Measurements from ENCODE around the gene NR2F1-AS1. TPM values are rescaled to one million over a fixed set of nuclear protein-coding genes. Genes with fewer than 3 reads are reported as not detected.

The NR2F1-AS1 gene
- 10 to 100 TPM in 3 of 4 donors, 1 to 10 TPM in 1; 7.8 to 13.2 (median 11.8) TPM for total RNA-seq
- 10.3 TPM for polyA plus RNA-seq
- long read RNA-seq, donor 1, partial matches to known transcripts, result 0 of 11 reads
- long read RNA-seq, donor 1, other reads (novel, unspliced or antisense), result 10 of 11 reads
- long read RNA-seq, donor 2, partial matches to known transcripts, result 2 of 9 reads
- long read RNA-seq, donor 2, other reads (novel, unspliced or antisense), result 6 of 9 reads
- long read RNA-seq, donor 3, partial matches to known transcripts, result 0 of 16 reads
- long read RNA-seq, donor 3, other reads (novel, unspliced or antisense), result 12 of 16 reads
- long read RNA-seq, donor 4, partial matches to known transcripts, result 0 of 5 reads
- long read RNA-seq, donor 4, other reads (novel, unspliced or antisense), result 5 of 5 reads

GRCh38 chr5:93580927-93581445 lies at the start of gene NR2F1-AS1:
Gene NR2F1-AS1 (minus strand): TSS chr5:93581219.
- no peaks in the 10 kb centered on the region for H3K4me1 ChIP-seq (ENCODE audit: control insufficient read depth, insufficient read depth, low read length)
- ATAC-seq (peak; percentile 12 to 30), DNase-seq (peak; percentile 36 to 58 (median 53))
- no peaks in the 10 kb centered on the region for H3K27me3 ChIP-seq (ENCODE audit: control insufficient read depth, insufficient read depth)
- under 1% methylated on average over 41 of the region's 41 CpGs for WGBS
- H3K27ac ChIP-seq (ENCODE audit: low read length), result peak within 1 kb of the TSS; percentile 65
- peak within 1 kb of the TSS; percentile 96 for H3K4me3 ChIP-seq (ENCODE audit: low read length)
- intact Hi-C loops (cut with DNase I), result loop anchor here in 2 of 4 donors (5.0 kb wide), 1 partner anchor 221 kb away; no protein-coding TSS in a partner anchor
- H3K9me3 ChIP-seq (ENCODE audit: control insufficient read depth, low read length), result no peaks in the 10 kb centered on the region

- Histone ChIP-seq H3K27me3 (ENCODE audit: control insufficient read depth, insufficient read depth) (no peaks in the 10 kb centered on the region), H3K4me1 (ENCODE audit: control insufficient read depth, insufficient read depth, low read length) (no peaks in the 10 kb centered on the region), H3K4me3 (ENCODE audit: low read length) (no peak overlapping the region), H3K27ac (ENCODE audit: low read length) (no peak overlapping the region), H3K9me3 (ENCODE audit: control insufficient read depth, low read length) (no peaks in the 10 kb centered on the region)
- intact Hi-C loops (cut with DNase I), result no loop called here
- DNase-seq (no peak), ATAC-seq (no peak)
Observed at GRCh38 chr5:93626801-93627200, 45.8 kb upstream of the NR2F1-AS1 start.

- no peak for ATAC-seq
- intact Hi-C loops (cut with DNase I), result no loop called here
- H3K9me3 ChIP-seq (ENCODE audit: control insufficient read depth, low read length), result no peaks in the 10 kb centered on the region
- H3K4me3 ChIP-seq (ENCODE audit: low read length), result no peak overlapping the region
- H3K27me3 ChIP-seq (ENCODE audit: control insufficient read depth, insufficient read depth), result no peaks in the 10 kb centered on the region
- no peak overlapping the region for H3K27ac ChIP-seq (ENCODE audit: low read length)
- WGBS, result 78% methylated on average over 4 of the region's 4 CpGs
- no peak for DNase-seq
- no peaks in the 10 kb centered on the region for H3K4me1 ChIP-seq (ENCODE audit: control insufficient read depth, insufficient read depth, low read length)
Observed at GRCh38 chr5:93623153-93623552, 42.1 kb upstream of the NR2F1-AS1 start.

- intact Hi-C loops (cut with DNase I), result no loop called here
- peak; percentile 54 to 59 for ATAC-seq
- Histone ChIP-seq H3K4me1 (ENCODE audit: control insufficient read depth, insufficient read depth, low read length) (no peaks in the 10 kb centered on the region), H3K4me3 (ENCODE audit: low read length) (peak overlapping the region; percentile 45), H3K9me3 (ENCODE audit: control insufficient read depth, low read length) (no peaks in the 10 kb centered on the region), H3K27ac (ENCODE audit: low read length) (no peak overlapping the region), H3K27me3 (ENCODE audit: control insufficient read depth, insufficient read depth) (no peaks in the 10 kb centered on the region)
- 43% methylated on average over 4 of the region's 4 CpGs for WGBS
- no peak for DNase-seq
Observed at GRCh38 chr5:93622240-93622885, 41.3 kb upstream of the NR2F1-AS1 start.

GRCh38 chr5:93621327-93621798 lies 40.3 kb upstream of the NR2F1-AS1 start:
- no peaks in the 10 kb centered on the region for H3K4me1 ChIP-seq (ENCODE audit: control insufficient read depth, insufficient read depth, low read length)
- peak; percentile 86 to 93 (median 92) for DNase-seq
- peak overlapping the region; percentile 88 for H3K27ac ChIP-seq (ENCODE audit: low read length)
- H3K9me3 ChIP-seq (ENCODE audit: control insufficient read depth, low read length), result no peaks in the 10 kb centered on the region
- peak; percentile 95 to 97 for ATAC-seq
- peak overlapping the region; percentile 45 for H3K4me3 ChIP-seq (ENCODE audit: low read length)
- intact Hi-C loops (cut with DNase I), result no loop called here
- 1% methylated on average over 41 of the region's 41 CpGs for WGBS
- H3K27me3 ChIP-seq (ENCODE audit: control insufficient read depth, insufficient read depth), result no peaks in the 10 kb centered on the region

GRCh38 chr5:93620487-93621326 lies 39.7 kb upstream of the NR2F1-AS1 start:
- intact Hi-C loops (cut with DNase I), result no loop called here
- peak; percentile 92 to 93 for ATAC-seq
- H3K27me3 ChIP-seq (ENCODE audit: control insufficient read depth, insufficient read depth), result no peaks in the 10 kb centered on the region
- DNase-seq, result peak; percentile 67 to 89 (median 86)
- H3K9me3 ChIP-seq (ENCODE audit: control insufficient read depth, low read length), result no peaks in the 10 kb centered on the region
- H3K27ac ChIP-seq (ENCODE audit: low read length), result peak overlapping the region; percentile 88
- H3K4me1 ChIP-seq (ENCODE audit: control insufficient read depth, insufficient read depth, low read length), result no peaks in the 10 kb centered on the region
- WGBS, result under 1% methylated on average over 75 of the region's 75 CpGs
- peak overlapping the region; percentile 45 for H3K4me3 ChIP-seq (ENCODE audit: low read length)

GRCh38 chr5:93616538-93617174 lies 35.6 kb upstream of the NR2F1-AS1 start:
- Histone ChIP-seq H3K4me1 (ENCODE audit: control insufficient read depth, insufficient read depth, low read length) (no peaks in the 10 kb centered on the region), H3K9me3 (ENCODE audit: control insufficient read depth, low read length) (no peaks in the 10 kb centered on the region), H3K27me3 (ENCODE audit: control insufficient read depth, insufficient read depth) (no peaks in the 10 kb centered on the region), H3K4me3 (ENCODE audit: low read length) (no peak overlapping the region), H3K27ac (ENCODE audit: low read length) (no peak overlapping the region)
- intact Hi-C loops (cut with DNase I), result loop anchor here in 1 of 4 donors (10.0 kb wide), 1 partner anchor 168 kb away; no protein-coding TSS in a partner anchor
- ATAC-seq, result no peak
- 79% methylated on average over 9 of the region's 9 CpGs for WGBS
- DNase-seq, result no peak

- DNase-seq, result no peak
- Histone ChIP-seq H3K4me3 (ENCODE audit: low read length) (peak overlapping the region; percentile 15), H3K27me3 (ENCODE audit: control insufficient read depth, insufficient read depth) (no peaks in the 10 kb centered on the region), H3K27ac (ENCODE audit: low read length) (no peak overlapping the region), H3K9me3 (ENCODE audit: control insufficient read depth, low read length) (no peaks in the 10 kb centered on the region), H3K4me1 (ENCODE audit: control insufficient read depth, insufficient read depth, low read length) (no peaks in the 10 kb centered on the region)
- intact Hi-C loops (cut with DNase I), result loop anchor here in 1 of 4 donors (10.0 kb wide), 1 partner anchor 172 kb away; no protein-coding TSS in a partner anchor
- no peak for ATAC-seq
Observed at GRCh38 chr5:93612855-93613243, 31.8 kb upstream of the NR2F1-AS1 start.

- intact Hi-C loops (cut with DNase I), result loop anchor here in 1 of 4 donors (10.0 kb wide), 1 partner anchor 173 kb away; no protein-coding TSS in a partner anchor
- WGBS, result 3% methylated on average over 38 of the region's 43 CpGs
- DNase-seq (peak; percentile 27 to 73 (median 67)), ATAC-seq (peak; percentile 62 to 65)
- Histone ChIP-seq H3K27me3 (ENCODE audit: control insufficient read depth, insufficient read depth) (no peaks in the 10 kb centered on the region), H3K27ac (ENCODE audit: low read length) (no peak overlapping the region), H3K4me3 (ENCODE audit: low read length) (peak overlapping the region; percentile 41), H3K4me1 (ENCODE audit: control insufficient read depth, insufficient read depth, low read length) (no peaks in the 10 kb centered on the region), H3K9me3 (ENCODE audit: control insufficient read depth, low read length) (no peaks in the 10 kb centered on the region)
Observed at GRCh38 chr5:93611976-93612854, 31.2 kb upstream of the NR2F1-AS1 start.

Data from right cardiac atrium (tissue), 5 donors.